HG03095 (cell line): ENCODE data around the gene ENPP7.

Experiments
- ATAC-seq: cut with Tn5 transposase; IDR thresholded peaks from one replicate; pipeline ENCODE4 v1.9.1; 2021; ENCODE audit warnings: moderate library complexity; ENCODE audit not compliant: unreplicated experiment

Gene ENPP7

DNA sequence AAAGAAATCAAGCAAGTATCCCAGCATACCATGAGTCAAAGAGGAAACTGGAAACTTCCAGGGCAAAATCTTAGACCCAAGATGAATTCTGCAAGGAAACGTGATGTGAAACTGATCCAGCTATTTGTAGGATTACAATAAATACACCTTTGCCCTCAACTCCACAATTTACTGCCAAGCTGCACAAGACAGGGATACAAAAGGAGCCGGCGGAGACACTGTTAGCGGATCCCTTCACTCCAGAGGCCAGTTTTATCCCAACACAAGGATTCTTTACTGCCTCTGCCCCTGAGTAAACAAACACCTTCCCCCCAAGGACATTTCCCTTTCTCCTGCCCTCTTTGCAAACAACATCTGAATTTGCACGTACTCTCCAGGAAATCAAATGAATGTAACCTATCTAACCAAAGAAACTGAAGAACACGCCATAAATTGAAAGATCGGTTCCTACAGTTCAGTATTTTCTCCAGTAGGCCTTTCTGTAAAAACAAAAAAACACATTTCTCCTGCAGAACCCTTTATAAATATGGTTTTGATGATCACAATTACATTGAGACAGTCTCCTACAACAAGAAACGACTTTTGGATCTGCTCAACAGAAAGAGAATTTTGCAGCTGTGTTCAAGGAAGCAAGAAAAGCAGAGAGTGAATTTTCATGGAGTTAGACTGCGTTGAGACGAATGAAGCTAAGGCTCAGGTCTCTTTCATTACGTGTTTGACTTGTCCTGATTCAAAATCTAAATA is 45.8 kb downstream of the ENPP7 start:
- ATAC-seq = no peak

DNA sequence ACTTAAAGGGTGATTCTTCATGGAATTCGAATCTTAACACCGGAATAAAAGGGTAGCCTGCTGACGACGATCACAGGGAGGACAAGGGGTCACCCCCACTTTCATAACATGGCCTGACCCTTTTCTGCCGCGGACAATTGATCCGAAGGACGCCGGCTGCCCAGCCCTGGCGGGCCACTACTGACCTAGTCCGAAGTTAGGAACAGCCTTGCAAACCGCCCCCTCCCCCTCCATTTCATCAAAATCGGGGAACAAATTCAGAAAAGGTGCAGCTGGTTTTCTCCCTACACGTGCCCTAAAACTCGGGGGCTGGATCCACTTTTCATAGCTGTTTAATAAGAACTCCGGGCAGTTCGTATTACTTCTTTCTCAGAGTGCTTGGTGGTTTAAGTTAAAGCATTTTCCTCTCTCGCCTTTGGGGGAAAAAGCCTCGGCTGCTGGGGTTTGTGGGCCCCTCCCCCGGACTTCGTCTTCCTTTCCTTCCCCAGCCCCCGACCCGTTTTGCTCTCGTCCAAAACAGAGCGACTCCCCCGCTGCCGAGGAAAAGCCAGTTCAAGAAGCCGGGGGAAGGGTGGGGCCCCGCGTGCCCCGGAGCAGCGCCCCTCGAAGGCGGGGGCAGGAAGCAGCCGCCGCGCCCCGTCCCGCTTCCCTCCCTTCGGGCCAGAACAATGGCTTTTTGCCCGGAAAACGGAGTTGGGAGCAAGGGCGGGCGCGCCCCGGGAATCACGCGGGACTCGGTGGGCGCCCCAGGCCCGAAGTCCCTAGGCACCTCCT is 46.6 kb downstream of the ENPP7 start:
- ATAC-seq = no peak

DNA sequence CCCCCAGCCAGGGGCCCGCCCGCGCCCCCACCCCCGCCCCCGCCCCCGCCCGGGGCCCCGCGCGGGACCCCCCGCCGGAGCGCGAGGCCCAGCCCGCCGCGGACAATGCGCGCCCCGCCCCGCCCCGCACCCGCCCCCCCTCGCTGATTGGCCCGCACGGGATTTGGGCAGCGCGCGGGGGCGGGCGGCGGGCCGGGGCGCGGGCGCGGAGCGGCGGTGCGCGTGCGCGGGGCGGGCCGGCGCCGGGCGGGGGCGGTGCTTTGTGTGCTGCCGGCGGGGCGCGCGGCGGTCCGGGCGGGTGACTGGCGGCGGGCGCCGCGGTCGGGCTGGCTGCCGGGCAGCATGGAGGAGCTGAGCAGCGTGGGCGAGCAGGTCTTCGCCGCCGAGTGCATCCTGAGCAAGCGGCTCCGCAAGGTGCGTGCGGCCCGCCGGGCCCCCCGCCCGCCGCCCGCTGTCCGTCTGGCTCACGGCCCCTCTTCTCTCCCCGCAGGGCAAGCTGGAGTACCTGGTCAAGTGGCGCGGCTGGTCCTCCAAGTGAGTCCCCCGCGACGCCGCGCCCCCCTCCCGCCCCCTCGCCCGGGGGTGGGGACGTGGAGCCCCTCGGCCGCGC is 47.3 kb downstream of the ENPP7 start, which contains the start of gene CBX2:
CBX2 (plus strand) TSS at position 255 of the 610 bp plus-strand sequence; CDS start at position 343, 88 bp downstream.
- no peak for ATAC-seq

DNA sequence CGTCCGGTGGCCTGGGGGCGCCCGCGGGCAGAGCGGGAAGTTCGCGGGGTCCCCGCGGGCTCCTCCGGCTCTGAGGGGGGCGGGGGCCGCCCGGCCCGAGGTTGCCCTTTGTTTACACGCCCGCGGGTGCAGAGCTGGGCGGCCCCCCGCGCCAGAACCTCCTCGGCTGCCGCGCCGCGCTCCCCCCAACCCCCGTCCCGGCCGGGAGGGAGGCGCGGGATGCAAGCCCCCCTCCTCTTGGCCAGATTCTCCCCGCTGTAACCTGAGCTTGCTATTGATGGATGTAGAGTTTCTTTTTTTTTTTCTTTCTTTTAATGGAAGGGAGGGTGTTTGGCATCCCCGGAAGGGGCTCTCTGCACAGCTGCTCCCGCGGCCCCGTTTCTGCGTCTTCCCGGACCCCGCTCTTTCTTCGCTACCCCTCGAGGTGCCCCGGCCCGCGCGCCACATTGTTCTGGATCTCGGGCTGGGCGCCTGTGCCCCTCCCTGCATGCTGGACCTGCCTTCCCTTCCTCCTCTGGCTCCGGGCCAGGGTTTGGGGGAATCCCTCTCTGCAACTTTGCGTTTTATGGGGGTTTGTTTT is 47.9 kb downstream of the ENPP7 start:
- no peak for ATAC-seq

DNA sequence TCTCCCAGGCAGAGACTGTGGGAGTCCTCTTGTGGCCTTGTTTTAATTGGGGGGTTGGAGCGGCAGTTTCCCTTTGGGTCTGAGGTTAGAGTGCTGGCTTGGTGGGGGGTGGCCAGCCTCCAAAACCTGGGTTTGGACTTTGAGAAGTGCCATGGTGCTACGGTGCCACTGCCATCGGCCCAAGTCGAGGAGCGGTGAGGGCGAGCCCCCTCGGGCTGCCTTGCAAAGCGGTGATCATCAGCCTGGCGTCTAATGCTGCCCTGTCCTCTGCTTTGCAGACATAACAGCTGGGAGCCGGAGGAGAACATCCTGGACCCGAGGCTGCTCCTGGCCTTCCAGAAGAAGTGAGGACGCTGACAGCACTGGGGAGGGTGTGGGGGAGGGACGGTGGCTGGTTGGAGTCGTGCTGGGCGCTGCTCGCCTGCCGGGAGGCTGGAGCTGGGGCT is 48.4 kb downstream of the ENPP7 start:
- ATAC-seq = no peak

DNA sequence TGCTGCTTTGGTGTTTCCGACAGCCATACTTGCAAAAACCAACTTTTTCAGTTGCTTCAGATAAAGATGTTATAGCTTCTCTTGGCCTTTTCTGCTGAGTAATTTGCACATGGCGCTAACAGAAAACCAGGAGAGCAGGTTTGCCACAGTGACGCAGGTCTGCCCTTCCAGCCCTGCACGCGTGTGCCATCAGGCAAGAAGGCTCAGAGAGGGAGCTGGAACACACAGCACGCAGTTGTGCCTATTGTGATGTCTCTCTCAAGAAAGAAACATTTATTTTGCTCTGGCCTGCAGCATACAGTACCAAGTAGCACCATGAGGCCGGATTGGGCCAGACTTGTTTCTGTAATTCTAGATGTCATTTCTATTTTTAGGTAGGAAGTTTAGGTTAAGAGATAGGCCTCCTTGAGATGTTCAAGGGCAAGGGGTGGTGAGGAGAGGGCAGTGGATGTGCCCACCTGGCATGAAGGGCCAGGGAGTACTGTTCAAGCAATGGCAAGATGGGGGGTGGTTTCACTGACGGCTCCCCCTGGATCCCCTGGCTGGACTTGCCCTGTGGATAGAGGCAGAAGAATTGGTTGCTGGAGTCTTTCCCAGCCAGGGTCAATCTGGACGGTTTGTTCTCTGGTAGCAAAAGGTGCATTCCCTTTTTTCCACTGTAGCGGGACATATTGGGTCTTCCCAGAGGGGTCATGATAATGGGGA is 49.1 kb downstream of the ENPP7 start:
- ATAC-seq = no peak

DNA sequence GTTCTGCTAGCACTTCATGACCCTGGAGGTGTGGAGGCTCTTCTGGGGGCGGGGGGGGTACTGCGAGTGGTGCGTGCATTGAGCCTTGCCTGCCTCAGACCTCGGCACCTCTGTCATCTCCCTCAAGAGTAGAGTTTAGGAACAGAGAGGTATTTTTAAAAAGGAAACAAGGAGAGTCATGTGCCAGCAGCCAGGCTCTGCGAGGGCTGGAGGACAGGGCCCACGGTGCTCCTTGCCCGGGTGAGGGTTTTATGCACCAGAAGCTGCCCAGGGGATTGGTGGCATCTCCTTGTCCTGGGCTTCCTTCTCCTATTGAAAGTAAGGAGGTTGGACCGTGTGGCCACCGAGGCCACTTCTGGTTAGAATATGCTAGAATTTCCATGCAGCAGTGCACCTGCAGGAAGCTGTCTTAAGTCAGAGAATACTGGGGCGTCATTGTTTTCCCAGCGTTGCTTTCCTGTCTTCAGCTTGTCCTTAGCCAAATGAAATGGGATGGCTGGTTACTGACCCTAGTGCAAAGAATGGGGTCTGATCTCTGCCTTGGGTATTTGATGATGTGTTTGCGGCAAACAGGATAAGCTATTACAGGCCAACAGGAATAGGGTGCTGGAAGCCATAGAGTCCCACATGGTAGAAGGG is 50.4 kb downstream of the ENPP7 start:
- no peak for ATAC-seq

DNA sequence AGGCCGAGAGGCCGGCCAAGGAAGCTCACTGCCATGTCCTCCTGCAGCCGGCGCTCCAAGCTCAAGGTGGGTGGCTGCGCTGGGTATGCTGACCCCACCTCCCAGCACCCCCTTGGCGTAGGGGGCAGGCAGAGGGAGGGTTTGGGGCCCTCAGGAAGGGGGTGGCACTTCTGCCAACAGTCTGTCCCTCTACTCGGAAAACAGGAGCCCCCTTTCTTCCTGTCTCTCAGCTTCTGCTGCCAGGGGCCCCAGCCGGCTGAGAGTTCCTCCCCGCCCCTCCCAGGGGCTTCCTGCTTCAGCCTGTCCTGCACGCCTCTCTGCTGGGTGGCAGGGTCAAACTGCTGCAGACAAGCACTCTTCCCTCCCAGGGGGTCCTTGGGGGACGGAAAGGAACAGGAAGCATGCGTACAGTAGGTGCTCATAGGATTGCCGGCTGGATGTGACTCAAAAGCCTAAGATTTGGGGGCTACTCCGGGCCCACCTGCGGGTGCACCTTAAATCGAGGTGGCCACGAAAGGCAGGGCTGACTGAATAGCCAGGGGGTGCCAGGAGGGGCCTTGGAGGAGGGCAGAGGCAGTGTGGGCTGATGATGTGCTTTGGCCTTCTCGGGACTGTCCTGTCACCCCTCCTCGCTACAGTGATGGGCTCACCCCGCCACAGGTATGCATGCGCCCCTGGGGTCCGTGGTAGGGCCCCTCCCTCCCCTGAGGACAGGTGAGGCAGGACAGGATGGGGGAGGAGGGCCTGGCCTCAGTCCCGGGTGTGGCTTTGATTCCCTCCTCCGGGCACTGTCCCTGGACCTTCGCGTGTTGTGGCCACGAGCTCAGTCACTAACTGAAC is 51.2 kb downstream of the ENPP7 start:
- no peak for ATAC-seq

DNA sequence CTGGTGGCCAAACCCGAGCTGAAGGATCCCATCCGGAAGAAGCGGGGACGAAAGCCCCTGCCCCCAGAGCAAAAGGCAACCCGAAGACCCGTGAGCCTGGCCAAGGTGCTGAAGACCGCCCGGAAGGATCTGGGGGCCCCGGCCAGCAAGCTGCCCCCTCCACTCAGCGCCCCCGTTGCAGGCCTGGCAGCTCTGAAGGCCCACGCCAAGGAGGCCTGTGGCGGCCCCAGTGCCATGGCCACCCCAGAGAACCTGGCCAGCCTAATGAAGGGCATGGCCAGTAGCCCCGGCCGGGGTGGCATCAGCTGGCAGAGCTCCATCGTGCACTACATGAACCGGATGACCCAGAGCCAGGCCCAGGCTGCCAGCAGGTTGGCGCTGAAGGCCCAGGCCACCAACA is 53.1 kb downstream of the ENPP7 start:
- ATAC-seq = no peak

DNA sequence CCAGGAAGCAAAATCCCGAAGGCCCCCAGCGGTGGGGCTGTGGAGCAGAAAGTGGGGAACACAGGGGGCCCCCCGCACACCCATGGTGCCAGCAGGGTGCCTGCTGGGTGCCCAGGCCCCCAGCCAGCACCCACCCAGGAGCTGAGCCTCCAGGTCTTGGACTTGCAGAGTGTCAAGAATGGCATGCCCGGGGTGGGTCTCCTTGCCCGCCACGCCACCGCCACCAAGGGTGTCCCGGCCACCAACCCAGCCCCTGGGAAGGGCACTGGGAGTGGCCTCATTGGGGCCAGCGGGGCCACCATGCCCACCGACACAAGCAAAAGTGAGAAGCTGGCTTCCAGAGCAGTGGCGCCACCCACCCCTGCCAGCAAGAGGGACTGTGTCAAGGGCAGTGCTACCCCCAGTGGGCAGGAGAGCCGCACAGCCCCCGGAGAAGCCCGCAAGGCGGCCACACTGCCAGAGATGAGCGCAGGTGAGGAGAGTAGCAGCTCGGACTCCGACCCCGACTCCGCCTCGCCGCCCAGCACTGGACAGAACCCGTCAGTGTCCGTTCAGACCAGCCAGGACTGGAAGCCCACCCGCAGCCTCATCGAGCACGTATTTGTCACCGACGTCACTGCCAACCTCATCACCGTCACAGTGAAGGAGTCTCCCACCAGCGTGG is 53.7 kb downstream of the ENPP7 start:
- no peak for ATAC-seq

DNA sequence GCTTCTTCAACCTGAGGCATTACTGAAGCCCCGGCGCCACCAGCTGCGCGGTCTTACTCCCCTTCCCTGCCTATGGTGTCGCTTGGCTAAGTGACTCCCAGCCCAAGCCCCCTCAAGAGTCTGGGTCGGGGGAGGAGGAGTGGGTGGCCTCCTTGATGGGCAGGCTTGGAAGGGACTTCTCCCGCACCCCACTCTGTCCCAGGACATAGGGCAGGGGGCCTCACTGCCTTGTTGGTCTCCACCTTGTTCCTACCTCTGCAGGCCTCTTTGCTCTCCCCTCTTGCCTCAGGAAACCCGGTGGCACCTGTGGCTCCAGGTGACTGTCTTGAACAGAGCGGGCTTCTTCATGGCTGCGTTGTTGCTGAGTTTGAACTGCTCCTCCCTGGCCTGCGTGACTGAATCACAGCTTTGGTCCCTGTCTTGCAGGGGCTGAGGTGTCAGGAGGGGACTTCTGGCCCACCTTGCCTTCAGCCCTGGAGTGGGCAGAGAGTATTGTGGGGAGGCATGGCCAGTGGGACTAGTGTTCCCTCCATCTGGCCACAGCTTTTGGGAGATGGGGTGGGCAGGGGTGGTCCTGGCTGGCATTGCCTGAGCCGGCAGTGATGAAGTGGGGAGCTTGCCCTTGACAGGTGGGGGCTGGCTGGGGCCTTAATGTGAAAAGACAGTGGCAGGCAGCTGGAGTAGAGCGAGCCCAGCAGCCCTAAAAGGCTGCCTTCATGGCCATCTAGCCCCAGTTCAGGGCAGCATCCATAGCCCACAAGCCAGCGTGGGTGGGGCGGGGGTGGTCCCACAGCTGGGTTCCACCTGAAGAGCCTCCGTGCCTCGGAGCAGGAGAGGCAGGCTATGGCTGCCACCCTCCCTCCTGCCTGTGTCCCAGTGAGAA is 54.5 kb downstream of the ENPP7 start:
- no peak for ATAC-seq

DNA sequence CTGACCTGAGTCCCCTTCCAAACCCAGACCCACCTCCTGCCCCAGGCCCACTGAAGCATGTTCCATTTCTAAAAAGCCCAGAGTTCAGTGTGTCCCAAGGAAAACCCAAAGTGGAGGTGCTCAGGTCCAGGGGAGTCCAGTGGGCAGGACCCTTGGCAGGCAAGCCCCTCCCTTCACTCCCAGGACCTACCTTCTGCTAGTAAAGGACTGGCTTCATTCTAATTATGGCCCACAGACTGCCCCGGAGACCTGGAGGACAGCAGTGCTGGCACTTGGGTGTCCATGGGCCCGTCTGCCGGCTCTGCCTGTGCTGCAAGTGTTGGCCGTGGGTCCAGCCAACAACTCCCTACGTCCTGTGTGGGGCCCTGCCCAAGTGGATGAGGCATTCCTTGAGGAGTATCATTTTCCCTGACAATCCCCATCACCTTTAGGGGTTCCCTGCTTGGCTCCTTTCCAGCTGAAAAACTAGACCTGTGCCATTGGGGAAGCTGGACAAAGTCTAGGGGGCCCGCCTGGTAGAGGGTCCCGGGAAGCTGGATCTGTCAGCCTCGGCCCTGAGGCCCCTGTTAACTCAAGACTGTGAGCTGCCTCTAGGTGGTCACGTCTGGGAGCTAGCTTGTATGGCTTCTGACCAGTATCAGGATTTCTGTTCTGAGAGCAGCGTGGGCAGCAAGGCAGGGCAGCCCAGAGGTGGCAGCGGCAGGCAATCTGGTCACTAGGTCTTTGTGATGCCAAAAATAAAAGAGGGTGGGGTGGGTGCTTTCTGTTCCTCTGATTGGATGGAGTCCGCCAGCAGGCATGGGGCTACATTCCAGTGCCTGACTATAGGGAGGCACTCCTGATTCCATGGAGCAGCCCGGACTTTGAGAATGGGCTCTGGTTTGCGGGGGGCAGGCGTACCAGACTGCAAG is 55.4 kb downstream of the ENPP7 start:
- no peak for ATAC-seq

DNA sequence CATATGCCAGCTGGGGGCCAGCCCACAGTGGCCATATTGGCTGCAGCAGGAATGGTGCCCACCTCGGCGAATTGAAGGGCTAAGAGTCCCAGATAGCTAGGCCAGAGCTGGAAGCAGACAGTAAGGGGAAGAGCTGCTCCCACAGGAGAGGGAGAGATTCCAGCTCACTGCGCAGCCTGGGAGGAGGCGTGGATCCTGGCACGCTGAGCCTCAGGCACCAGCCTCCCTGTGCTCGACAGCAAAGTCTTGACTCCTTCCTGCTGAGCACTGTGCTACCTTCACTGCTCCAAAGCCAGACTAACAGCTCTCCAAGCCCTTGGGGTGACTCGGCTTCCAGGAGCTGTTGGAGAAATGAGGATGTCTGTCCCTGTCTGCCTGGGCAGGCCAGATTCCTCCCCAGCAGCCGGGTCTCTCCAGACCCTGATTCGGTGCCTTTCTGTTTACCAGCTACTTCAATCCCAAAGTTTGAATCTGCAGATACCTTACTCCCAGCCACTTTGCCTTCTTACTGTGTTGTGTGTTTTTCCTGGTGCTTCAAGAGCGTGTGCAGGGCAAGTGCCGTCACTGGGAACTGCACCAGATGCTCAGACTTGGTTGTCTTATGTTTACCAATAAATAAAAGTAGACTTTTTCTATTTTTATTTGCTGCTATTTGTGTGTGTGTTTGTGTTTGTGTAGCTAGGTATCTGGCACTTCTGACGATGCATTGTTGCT is 56.3 kb downstream of the ENPP7 start:
- ATAC-seq = no peak

DNA sequence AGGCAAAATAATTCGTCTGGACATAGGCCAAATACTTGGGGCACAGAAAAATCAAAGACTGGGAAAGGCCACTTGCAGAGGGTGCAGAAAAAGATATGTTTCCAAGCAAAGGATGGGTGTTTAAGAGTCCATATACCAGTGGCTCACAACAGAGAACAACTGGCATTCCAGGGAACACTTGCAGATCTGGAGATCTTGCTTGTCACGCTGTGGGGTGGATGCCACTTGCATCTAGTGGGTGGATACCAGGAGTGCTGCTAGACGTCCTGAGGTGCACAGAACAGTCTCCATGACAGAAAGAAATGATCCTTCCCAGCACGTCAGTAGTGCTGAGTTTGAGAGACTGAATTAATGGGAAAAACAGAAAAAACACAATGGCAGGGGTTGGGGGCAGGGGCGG is 57.7 kb downstream of the ENPP7 start:
- no peak for ATAC-seq

DNA sequence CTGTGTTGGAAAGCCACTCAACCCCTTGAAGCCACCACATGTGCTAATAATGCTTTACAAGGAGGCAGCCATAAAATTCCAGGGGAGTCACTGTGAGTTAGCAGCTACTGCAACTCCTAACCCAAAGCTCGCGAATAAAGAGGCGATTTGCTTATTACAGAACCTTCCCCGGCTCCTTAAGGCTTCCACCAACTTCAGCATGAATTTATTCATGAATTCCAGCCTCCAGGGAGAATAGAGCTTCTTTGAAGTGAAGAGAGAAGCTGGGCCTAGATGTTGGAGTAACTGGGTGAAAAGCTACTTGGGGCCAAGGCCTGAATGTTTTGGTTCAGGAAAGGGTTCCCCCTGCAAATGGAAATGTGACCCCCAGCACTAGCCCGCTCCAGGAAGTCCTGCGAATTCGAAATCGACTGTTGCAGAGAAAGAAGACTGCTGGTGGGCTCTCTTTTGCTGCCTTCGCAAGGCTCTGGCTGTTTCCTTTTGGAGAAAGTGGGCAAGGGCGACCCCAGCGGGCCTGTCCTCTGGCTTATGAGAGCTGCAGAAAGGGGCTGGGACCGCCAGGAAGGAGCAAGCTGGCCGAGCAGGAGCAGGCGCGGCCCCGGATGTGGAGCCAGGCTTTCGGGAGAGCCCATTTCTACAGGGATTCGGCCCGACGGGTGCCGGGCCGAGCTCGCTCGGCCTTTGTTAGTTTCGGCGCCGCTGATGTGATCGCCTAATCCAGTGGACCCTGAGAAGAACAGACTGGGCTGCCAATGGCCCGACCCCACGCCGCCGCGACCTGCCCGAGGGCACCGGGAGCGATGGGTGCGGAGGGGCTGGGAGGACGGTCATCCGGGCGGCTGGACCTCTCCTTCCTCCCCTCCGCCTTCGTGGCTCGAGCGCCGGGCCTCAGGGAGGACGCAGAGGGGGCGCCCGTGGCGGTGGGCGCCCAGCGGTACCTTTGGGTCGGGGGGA is 58.5 kb downstream of the ENPP7 start:
- ATAC-seq = no peak
